Liver (tissue), 9 donors: Measurements from ENCODE around the gene IFT27. TPM values are rescaled to one million over a fixed set of nuclear protein-coding genes. Genes with fewer than 3 reads are reported as not detected.

Source experiments
- DNase-seq: peaks from one replicate; pipeline ENCODE4 v3.0.0-alpha.2; 2017; ENCODE audit warnings: low spot score
- H3K27ac ChIP-seq, 2 donors: one replicate each; pipeline ENCODE4 v1.7.0; 2013; ENCODE audit warnings: inconsistent platforms in 2 of 2, low read length in 2 of 2, control low read depth in 1 of 2, low read depth in 1 of 2, mild to moderate bottlenecking in 1 of 2
- H3K27me3 ChIP-seq, 4 donors: one replicate each; pipeline versions ENCODE4 v1.6.1 to v1.7.0; 2013; ENCODE audit warnings: low read length in 3 of 4, inconsistent platforms in 1 of 4, mild to moderate bottlenecking in 1 of 4, moderate library complexity in 1 of 4; ENCODE audit not compliant: control insufficient read depth in 4 of 4, insufficient read depth in 4 of 4
- H3K36me3 ChIP-seq, 4 donors: one replicate each; pipeline versions ENCODE4 v1.6.1 to v1.7.0; 2013; ENCODE audit warnings: low read length in 3 of 4, mild to moderate bottlenecking in 3 of 4, low read depth in 1 of 4, moderate library complexity in 1 of 4; ENCODE audit not compliant: control insufficient read depth in 4 of 4, insufficient read depth in 3 of 4
- H3K4me1 ChIP-seq, 4 donors: one replicate each; pipeline versions ENCODE4 v1.6.1 to v1.7.0; 2013; ENCODE audit warnings: low read length in 3 of 4, mild to moderate bottlenecking in 3 of 4, moderate library complexity in 1 of 4; ENCODE audit not compliant: control insufficient read depth in 4 of 4, insufficient read depth in 4 of 4
- H3K4me3 ChIP-seq, 3 donors: one replicate each; pipeline versions ENCODE4 v1.6.1 to v1.7.0; 2013; ENCODE audit warnings: low read length in 3 of 3, control low read depth in 1 of 3, low read depth in 1 of 3, mild to moderate bottlenecking in 1 of 3
- H3K9ac ChIP-seq, 2 donors: one replicate each; pipeline ENCODE4 v1.7.0; 2013; ENCODE audit warnings: low read length in 2 of 2, mild to moderate bottlenecking in 2 of 2, moderate library complexity in 2 of 2, control low read depth in 1 of 2, low read depth in 1 of 2
- H3K9me3 ChIP-seq, 4 donors: one replicate each; pipeline versions ENCODE4 v1.6.1 to v1.7.0; 2013; ENCODE audit warnings: low read length in 3 of 4; ENCODE audit not compliant: control insufficient read depth in 4 of 4
- EGR1 ChIP-seq, 2 donors: IDR thresholded peaks; 2 replicates each; pipeline ENCODE4 v1.6.1; 2016 to 2018; ENCODE audit warnings: antibody characterized with exemption in 2 of 2, low read depth in 2 of 2
- FOXA1 ChIP-seq: IDR thresholded peaks from 2 replicates; pipeline ENCODE4 v1.6.1; 2016; ENCODE audit warnings: antibody characterized with exemption
- FOXA2 ChIP-seq: IDR thresholded peaks from 2 replicates; pipeline ENCODE4 v1.6.1; 2016; ENCODE audit warnings: antibody characterized with exemption
- GABPA ChIP-seq, 2 donors: IDR thresholded peaks in 1 of 2; conservative IDR thresholded peaks in 1 of 2; 2 replicates each; pipeline ENCODE4 v1.6.1; 2016; ENCODE audit warnings: antibody characterized with exemption in 2 of 2, mild to moderate bottlenecking in 1 of 2, moderate library complexity in 1 of 2
- HNF4G ChIP-seq: IDR thresholded peaks from 2 replicates; pipeline ENCODE4 v1.6.1; 2016; ENCODE audit warnings: antibody characterized with exemption
- MAX ChIP-seq: IDR thresholded peaks from 2 replicates; pipeline ENCODE4 v1.6.1; 2016; ENCODE audit warnings: antibody characterized with exemption
- NR2F2 ChIP-seq: IDR thresholded peaks from 2 replicates; pipeline ENCODE4 v1.6.1; 2016; ENCODE audit warnings: antibody characterized with exemption
- RAD21 ChIP-seq, 2 donors: IDR thresholded peaks; 2 replicates each; pipeline ENCODE4 v1.6.1; 2016; ENCODE audit warnings: antibody characterized with exemption in 2 of 2, mild to moderate bottlenecking in 2 of 2
- REST ChIP-seq: IDR thresholded peaks from 2 replicates; pipeline ENCODE4 v1.6.1; 2016; ENCODE audit warnings: antibody characterized with exemption, mild to moderate bottlenecking
- RXRA ChIP-seq, 2 donors: IDR thresholded peaks; 2 replicates each; pipeline ENCODE4 v1.6.1; 2017 to 2018; ENCODE audit warnings: antibody characterized with exemption in 2 of 2, mild to moderate bottlenecking in 1 of 2
- SP1 ChIP-seq: IDR thresholded peaks from 2 replicates; pipeline ENCODE4 v1.6.1; 2018; ENCODE audit warnings: antibody characterized with exemption, mild to moderate bottlenecking
- TAF1 ChIP-seq: conservative IDR thresholded peaks from 2 replicates; pipeline ENCODE4 v1.6.1; 2016; ENCODE audit warnings: antibody characterized with exemption, mild to moderate bottlenecking
- YY1 ChIP-seq: IDR thresholded peaks from 2 replicates; pipeline ENCODE4 v1.6.1; 2016; ENCODE audit warnings: antibody characterized with exemption, mild to moderate bottlenecking
- WGBS: extraction: QIAGEN DNeasy Blood & Tissue Kit; methylation state at CpG from one replicate; pipeline ENCODE4 v1.1.7; 2013; 5-methylcytosine and 5-hydroxymethylcytosine counted together
- polyA plus RNA-seq, 2 donors: library from polyadenylated mRNA; stranded (reverse) in 1 of 2; unstranded in 1 of 2; fragments of 200-250 nt in 1 of 2; fragments of >200 nt in 1 of 2; fragmentation: Nextera tagmentation in 1 of 2; extraction: Ambion mirVana in 1 of 2; gene quantifications; one replicate each; pipeline versions ENCODE4 v1.2.1 to v1.2.3, GENCODE V29; 2013 to 2015
- total RNA-seq, 2 donors: library from RNA; depleted of rRNA; stranded (reverse); fragments of >200 nt; gene quantifications; one replicate each; pipeline ENCODE4 v1.2.3, GENCODE V29; 2014
- TF ChIP-seq, protein P1 (sequence below): IDR thresholded peaks from 2 replicates; pipeline ENCODE4 v1.6.1; 2016; ENCODE audit warnings: antibody characterized with exemption
- TF ChIP-seq, protein P2 (sequence below): fragments of 150-350 bp; IDR thresholded peaks from 2 replicates; pipeline ENCODE4 v1.5.1; 2017; ENCODE audit warnings: improper control_type of control experiment, low read depth, low read length; ENCODE audit not compliant: missing input control
- TF ChIP-seq, protein P3 (sequence below): IDR thresholded peaks from 2 replicates; pipeline ENCODE4 v1.6.1; 2016; ENCODE audit warnings: antibody characterized with exemption
- donor health status: healthy.
- donor health status: healthy.
- donor health status: healthy.
- donor health status: healthy.
- donor health status: healthy.

IFT27 gene
- total and polyA plus RNA-seq, 4 donors: 7.2 to 12.4 (median 9.6) TPM

GRCh38 chr22:36744413-36744765 is 31.5 kb downstream of the IFT27 start:
- Histone ChIP-seq H3K27ac (no peak overlapping the region), H3K27me3 (no peaks in the 10 kb centered on the region), H3K9me3 (peaks cover under 1 to 2% (median 1%) of the 10 kb centered on the region in 4 donors), H3K36me3 (no peaks in the 10 kb centered on the region), H3K4me1 (no peaks in the 10 kb centered on the region), H3K9ac (no peak overlapping the region), H3K4me3 (no peak overlapping the region)
- DNase-seq: no peak
- TF ChIP-seq RXRA (IDR thresholded peaks at IDR 0.05) (no peak), REST (no peak), HNF4G (no peak), FOXA1 (no peak), EGR1 (IDR thresholded peaks at IDR 0.05; ENCODE audit: low read depth in 2 of 2) (no peak), MAX (no peak), RAD21 (IDR thresholded peaks at IDR 0.05) (no peak), YY1 (no peak), SP1 (no peak), FOXA2 (no peak), GABPA (IDR thresholded peaks at IDR 0.05 in 1 of 2, conservative IDR thresholded peaks at IDR 0.05 in 1 of 2) (no peak)
- TF ChIP-seq, protein P1, sequence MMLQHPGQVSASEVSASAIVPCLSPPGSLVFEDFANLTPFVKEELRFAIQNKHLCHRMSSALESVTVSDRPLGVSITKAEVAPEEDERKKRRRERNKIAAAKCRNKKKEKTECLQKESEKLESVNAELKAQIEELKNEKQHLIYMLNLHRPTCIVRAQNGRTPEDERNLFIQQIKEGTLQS: no peak
- TF ChIP-seq, protein P2, sequence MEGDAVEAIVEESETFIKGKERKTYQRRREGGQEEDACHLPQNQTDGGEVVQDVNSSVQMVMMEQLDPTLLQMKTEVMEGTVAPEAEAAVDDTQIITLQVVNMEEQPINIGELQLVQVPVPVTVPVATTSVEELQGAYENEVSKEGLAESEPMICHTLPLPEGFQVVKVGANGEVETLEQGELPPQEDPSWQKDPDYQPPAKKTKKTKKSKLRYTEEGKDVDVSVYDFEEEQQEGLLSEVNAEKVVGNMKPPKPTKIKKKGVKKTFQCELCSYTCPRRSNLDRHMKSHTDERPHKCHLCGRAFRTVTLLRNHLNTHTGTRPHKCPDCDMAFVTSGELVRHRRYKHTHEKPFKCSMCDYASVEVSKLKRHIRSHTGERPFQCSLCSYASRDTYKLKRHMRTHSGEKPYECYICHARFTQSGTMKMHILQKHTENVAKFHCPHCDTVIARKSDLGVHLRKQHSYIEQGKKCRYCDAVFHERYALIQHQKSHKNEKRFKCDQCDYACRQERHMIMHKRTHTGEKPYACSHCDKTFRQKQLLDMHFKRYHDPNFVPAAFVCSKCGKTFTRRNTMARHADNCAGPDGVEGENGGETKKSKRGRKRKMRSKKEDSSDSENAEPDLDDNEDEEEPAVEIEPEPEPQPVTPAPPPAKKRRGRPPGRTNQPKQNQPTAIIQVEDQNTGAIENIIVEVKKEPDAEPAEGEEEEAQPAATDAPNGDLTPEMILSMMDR: no peak
- TF ChIP-seq, protein P3, sequence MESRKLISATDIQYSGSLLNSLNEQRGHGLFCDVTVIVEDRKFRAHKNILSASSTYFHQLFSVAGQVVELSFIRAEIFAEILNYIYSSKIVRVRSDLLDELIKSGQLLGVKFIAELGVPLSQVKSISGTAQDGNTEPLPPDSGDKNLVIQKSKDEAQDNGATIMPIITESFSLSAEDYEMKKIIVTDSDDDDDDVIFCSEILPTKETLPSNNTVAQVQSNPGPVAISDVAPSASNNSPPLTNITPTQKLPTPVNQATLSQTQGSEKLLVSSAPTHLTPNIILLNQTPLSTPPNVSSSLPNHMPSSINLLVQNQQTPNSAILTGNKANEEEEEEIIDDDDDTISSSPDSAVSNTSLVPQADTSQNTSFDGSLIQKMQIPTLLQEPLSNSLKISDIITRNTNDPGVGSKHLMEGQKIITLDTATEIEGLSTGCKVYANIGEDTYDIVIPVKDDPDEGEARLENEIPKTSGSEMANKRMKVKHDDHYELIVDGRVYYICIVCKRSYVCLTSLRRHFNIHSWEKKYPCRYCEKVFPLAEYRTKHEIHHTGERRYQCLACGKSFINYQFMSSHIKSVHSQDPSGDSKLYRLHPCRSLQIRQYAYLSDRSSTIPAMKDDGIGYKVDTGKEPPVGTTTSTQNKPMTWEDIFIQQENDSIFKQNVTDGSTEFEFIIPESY: no peak
- 63% methylated on average over 4 of the region's 4 CpGs for WGBS

GRCh38 chr22:36743591-36744412 is 32.1 kb downstream of the IFT27 start:
- Histone ChIP-seq H3K36me3 (no peaks in the 10 kb centered on the region), H3K27me3 (no peaks in the 10 kb centered on the region)
- 76% methylated on average over 21 of the region's 21 CpGs for whole genome bisulfite sequencing
- TF ChIP-seq HNF4G: no peak
- TF ChIP-seq, protein P3: no peak
- TF ChIP-seq RAD21 (IDR thresholded peaks at IDR 0.05): no peak
- no peak for TF ChIP-seq TAF1
- TF ChIP-seq, protein P1: no peak
- TF ChIP-seq, protein P2: no peak
- TF ChIP-seq RXRA (IDR thresholded peaks at IDR 0.05): no peak
- no peak for TF ChIP-seq NR2F2
- TF ChIP-seq FOXA1: no peak

More at GRCh38 chr22:36743591-36744412, 32.1 kb downstream of the IFT27 start:
- Histone ChIP-seq H3K9me3 (peaks cover 2 to 5% (median 4%) of the 10 kb centered on the region in 4 donors), H3K9ac (no peak overlapping the region), H3K4me1 (no peaks in the 10 kb centered on the region), H3K4me3 (no peak overlapping the region), H3K27ac (no peak overlapping the region)
- DNase-seq: no peak
